Stomach smooth muscle (tissue), 2 donors: ENCODE measurements around the gene CRIM1.

Experiments
- H3K27ac ChIP-seq: one replicate; pipeline ENCODE4 v1.7.0; 2013; ENCODE audit warnings: mild to moderate bottlenecking, low read length, inconsistent platforms
- H3K27me3 ChIP-seq, 2 donors: one replicate each; pipeline ENCODE4 v1.7.0; 2013; ENCODE audit warnings: low read length in 2 of 2; ENCODE audit not compliant: insufficient read depth in 2 of 2, control insufficient read depth in 1 of 2
- H3K36me3 ChIP-seq, 2 donors: one replicate each; pipeline ENCODE4 v1.7.0; 2013; ENCODE audit warnings: low read length in 2 of 2; ENCODE audit not compliant: control insufficient read depth in 2 of 2, insufficient read depth in 2 of 2
- H3K4me1 ChIP-seq: one replicate; pipeline ENCODE4 v1.7.0; 2013; ENCODE audit warnings: low read length; ENCODE audit not compliant: control insufficient read depth, insufficient read depth
- H3K4me3 ChIP-seq, 2 donors: one replicate each; pipeline ENCODE4 v1.7.0; 2013; ENCODE audit warnings: low read length in 2 of 2
- H3K9ac ChIP-seq, 2 donors: one replicate each; pipeline ENCODE4 v1.7.0; 2013; ENCODE audit warnings: low read length in 2 of 2, mild to moderate bottlenecking in 1 of 2
- H3K9me3 ChIP-seq, 2 donors: one replicate each; pipeline ENCODE4 v1.7.0; 2013; ENCODE audit warnings: low read length in 2 of 2; ENCODE audit not compliant: control insufficient read depth in 2 of 2
- donor health status: healthy.
- donor health status: Pancreatic carcinoma.

The CRIM1 gene

GRCh38 chr2:36594849-36595248 is 239.3 kb downstream of the CRIM1 start:
- no peak overlapping the region for H3K27ac ChIP-seq
- H3K9me3 ChIP-seq = no peaks in the 10 kb centered on the region
- H3K27me3 ChIP-seq = no peaks in the 10 kb centered on the region
- no peaks in the 10 kb centered on the region for H3K36me3 ChIP-seq
- no peak overlapping the region for H3K9ac ChIP-seq
- peaks cover 22% of the 10 kb centered on the region for H3K4me1 ChIP-seq
- H3K4me3 ChIP-seq = peak overlapping the region in 1 of 2 donors; percentile 34

DNA sequence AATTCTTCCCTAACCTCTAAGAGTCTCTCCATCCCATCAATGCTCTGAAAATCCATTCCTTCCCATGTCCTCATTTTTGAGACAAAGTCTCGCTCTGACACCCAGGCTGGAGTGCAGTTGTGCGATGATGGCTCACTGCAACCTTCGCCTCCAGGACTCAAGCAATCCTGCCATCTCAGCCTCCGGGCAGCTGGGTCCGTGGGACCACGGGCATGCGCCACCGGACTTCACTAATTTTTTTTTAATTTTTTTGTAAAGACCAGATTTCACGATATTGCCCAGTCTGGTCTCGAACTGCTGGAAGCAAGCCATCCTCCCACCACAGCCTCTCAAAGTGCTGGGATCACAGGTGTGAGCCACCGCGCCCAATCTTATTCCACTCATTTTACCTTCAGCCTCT is 240.8 kb downstream of the CRIM1 start:
- peak overlapping the region; percentile 81 to 89 for H3K4me3 ChIP-seq
- no peaks in the 10 kb centered on the region for H3K36me3 ChIP-seq
- no peaks in the 10 kb centered on the region for H3K9me3 ChIP-seq
- H3K27me3 ChIP-seq = no peaks in the 10 kb centered on the region
- H3K4me1 ChIP-seq = peaks cover 22% of the 10 kb centered on the region
- H3K9ac ChIP-seq = no peak overlapping the region
- no peak overlapping the region for H3K27ac ChIP-seq

- H3K4me3 ChIP-seq = peak overlapping the region; percentile 81 to 89
- peaks cover 22% of the 10 kb centered on the region for H3K4me1 ChIP-seq
- no peak overlapping the region for H3K27ac ChIP-seq
- no peaks in the 10 kb centered on the region for H3K27me3 ChIP-seq
- H3K9ac ChIP-seq = peak overlapping the region; percentile 71 to 76
- H3K36me3 ChIP-seq = no peaks in the 10 kb centered on the region
- H3K9me3 ChIP-seq = no peaks in the 10 kb centered on the region
These were observed 241.5 kb downstream of the CRIM1 start for GRCh38 chr2:36597003-36597531.

GRCh38 chr2:36597532-36598377 is 242.2 kb downstream of the CRIM1 start, which contains the start of gene FEZ2:
Gene FEZ2 (minus strand): TSS chr2:36598168. CDS start chr2:36598142, 26 bp downstream.
- no peaks in the 10 kb centered on the region for H3K27me3 ChIP-seq
- no peaks in the 10 kb centered on the region for H3K36me3 ChIP-seq
- peaks cover 22% of the 10 kb centered on the region for H3K4me1 ChIP-seq
- H3K27ac ChIP-seq = peak within 1 kb of the TSS; percentile 55
- H3K4me3 ChIP-seq = peak within 1 kb of the TSS; percentile 81 to 89
- peak within 1 kb of the TSS; percentile 71 to 76 for H3K9ac ChIP-seq
- H3K9me3 ChIP-seq = no peaks in the 10 kb centered on the region
